HG03442 (cell line): ENCODE results near the gene POGK.
"Not testable (repeated sequence)": the region's sequence is repeated elsewhere in the genome, so short reads cannot be mapped to it uniquely, and the experiment has no call there.

Source experiments
- ATAC-seq: cut with Tn5 transposase; IDR thresholded peaks from one replicate; pipeline ENCODE4 v1.9.1; 2021; ENCODE audit warnings: mild to moderate bottlenecking, moderate library complexity; ENCODE audit not compliant: unreplicated experiment

POGK gene

DNA sequence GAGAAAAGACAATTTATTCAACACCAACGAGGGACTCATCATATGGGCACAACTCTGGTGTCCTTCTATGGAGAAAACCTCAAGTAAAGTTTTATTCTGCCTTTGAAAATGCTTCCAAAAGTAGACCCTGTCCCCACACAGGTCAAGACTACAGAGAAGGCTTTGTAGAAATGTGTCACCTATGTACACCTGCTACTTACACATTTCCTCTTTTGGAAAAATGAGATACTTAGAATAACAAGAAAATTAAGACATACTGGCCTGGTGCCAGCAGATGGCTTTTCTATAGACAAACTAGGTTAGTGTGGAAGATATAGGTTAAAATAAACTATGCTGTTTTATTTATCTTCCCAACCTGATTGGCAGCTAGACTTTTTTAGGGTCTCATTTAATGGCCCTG, 13.6 kb downstream of the POGK start:
- no peak for ATAC-seq

DNA sequence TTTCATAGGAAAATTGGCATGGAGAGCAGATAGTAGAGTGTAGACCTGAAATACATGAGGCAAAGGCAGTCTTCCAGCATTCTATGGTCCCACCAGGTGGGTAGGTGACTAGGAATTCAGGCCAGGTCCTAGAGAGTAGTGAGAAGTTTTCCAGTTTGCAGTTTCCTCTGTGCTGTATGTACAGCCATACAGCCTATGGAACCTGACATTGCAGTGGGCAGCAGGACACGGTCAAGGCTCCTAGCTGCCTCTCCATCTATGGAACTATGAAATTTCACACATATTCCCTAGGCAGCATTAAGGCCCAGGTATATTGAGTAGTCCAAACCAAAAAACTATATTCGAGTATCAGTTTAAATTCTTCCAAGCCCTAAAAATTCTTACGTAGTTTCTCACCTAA, 16.3 kb downstream of the POGK start:
- no peak for ATAC-seq

DNA sequence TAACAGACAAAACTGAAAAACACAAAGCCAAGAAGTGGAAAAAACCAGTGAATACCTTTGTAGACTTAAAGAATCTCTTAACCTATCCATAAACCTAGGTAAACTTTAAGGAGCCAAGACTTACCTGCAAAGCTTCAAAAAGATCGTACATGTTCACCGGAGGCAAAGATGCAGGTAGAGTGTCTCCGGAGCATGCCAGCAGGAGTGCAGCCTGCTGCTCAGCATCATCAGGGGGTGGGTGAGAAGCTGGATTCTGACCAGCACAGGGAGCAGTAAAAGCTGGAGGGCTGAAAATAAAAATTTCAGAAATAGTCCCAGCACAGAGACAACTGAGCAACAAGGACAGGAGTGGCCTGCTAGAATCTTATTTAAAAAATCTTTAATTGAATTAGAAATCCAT, 18.7 kb downstream of the POGK start:
- ATAC-seq = no peak

DNA sequence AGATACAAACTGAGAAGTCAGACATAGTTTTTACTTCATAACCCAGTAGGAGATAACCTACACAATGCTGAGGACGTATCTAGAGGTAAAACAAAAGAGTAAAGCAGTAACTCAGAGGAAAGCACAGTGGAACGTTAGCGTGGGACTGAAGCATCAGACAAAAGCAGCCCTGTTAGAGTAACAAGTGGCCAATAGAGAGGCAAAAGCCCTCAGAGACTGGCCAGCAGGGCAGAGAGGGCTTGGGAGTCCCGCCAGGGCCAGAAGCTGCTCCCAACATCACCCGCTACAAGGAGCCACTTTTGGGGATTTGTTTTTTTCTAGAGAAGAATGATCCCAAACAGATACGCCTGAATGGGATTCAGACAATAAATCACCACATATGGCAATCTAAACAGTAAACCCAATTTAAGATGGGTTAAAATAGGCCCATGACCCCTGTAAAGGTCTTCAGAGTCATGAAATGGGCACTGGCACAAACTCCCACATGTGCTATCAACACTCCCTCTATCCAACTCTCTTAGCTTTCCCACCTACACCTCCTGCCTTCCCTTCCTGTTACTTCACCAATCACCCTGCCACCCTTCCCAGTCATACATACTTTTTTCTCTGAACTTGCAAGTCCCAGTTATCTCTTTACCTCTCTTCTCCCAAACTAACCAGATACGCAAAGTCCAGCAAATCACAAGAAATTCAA, 19.6 kb downstream of the POGK start:
- ATAC-seq = no peak

DNA sequence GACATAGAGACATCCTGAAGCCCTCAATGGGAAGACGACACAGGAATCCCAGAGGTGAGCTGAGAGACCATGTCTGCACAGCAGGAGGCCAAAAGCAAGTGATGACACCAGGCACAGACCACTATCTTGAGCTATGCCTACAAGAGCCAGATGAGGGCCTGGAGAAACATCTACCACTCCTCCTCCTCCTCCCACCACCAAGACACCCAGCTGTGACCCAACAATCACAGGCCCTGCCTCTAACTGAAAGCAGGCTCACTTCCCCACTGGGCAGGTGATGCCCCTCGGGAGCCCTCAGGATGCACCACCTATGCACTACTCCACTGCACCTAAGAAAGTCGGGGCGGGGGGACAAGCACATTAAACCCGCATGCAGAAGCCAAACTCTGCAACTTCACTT, 20.3 kb downstream of the POGK start:
- ATAC-seq = no peak

DNA sequence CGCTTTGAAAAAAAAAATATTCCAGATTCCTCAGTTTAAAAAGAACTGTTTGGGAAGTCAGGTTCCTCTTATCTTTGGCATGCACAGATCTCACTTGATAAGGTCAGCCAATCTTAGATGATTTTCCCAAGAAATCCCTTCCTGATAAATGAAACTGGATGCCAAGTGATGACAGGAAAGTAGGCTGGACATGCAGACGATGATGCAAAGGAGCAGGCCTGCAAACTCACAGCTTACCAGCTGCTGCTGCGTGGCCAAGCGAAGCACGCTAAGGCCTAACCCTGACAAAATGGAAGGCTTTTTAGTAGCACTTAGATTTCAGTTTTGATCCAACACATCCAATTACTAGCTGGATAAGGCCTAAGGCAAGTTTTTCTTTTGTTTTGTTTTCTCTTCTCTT, 26.7 kb downstream of the POGK start:
- no peak for ATAC-seq

DNA sequence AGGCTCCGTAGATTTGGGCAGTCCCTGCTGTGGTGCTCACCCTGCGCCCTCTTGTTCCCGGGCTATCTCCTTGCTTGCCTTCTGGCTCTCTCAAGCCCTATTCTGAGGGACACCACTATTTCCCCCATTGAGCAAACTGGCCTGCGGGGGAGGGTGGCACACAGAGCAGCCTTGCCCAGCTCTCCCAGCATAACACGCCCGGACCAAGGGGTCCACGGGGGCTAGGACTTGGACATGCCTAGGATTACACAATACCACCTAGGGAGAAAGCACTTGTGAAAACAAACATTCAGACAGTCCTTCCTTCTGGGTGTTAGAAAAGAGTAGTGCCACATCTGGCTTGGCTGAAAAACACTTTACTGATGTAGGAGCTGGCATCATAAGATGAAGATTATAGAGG, 29.4 kb downstream of the POGK start:
- ATAC-seq = no peak

DNA sequence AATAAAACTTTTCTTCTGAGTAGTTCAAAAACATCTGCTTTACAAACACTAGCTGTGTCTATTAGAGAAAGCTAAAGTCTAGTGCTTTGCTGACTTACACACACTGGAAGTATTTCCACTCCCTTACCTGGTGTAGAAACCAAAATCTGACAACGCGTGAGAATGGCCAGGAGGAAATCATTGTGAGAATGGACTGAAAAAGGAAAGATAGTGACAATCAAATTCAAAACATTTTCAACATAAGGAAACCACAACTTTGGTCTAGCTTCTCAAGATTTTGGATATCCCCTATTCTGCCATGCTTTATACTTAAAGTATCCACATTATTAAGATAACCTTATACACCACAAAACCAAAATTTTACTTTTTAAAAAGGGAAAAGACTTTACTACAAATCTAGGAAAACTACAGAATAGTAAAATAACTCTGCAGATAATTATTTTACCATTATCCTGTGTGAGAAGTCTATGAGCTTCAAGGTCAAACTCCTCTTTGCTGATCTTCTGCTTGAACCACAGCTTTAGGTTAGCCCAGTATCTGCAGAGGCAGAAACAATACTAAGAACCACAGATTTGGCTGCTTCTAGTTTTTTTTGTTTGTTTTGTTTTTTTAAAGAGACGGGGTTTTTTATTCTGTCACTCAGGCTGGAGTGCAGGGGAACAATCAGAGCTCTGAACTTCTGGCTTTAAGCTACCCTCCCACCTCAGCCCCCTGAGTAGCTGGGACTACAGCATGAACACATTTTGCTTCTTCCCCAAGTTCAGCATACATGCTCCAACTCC, 30.2 kb downstream of the POGK start:
- ATAC-seq = no peak

DNA sequence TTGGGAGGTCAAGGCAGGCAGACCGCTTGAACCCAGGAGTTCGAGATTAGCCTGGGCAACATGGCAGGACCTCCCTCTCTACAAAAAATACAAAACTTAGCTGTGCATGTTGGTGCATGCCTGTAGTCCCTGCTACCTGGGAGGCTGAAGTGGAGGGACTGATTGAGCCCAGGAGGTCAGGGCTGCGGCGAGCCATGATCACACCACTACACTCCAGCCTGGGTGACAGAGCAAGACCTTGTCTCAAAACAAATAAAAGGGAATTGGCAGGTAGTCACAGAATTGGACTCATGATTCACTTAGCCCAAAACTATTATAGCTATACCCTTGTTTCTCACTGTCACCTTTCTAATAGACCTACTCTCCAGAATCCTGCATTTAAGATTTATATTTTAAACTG, 31.3 kb downstream of the POGK start:
- no peak for ATAC-seq

DNA sequence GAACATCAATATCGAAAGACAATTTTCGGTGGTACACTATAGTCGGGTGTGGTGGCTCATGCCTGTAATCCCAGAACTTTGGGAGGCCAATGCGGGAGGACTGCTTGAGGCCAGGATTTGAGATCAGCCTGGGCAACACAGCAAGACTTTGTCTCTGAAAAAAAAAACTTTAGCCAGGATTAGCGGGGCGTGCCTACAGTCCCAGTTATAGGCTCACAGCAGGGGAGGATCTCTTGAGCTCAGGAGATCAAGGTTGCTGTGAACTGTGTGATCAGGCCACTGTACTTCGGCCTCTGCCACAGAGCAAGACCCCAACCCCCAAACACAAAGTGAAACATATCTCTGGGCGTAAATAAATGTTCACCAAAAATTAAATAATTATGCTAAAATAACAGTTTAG, 35.2 kb downstream of the POGK start:
- no peak for ATAC-seq

DNA sequence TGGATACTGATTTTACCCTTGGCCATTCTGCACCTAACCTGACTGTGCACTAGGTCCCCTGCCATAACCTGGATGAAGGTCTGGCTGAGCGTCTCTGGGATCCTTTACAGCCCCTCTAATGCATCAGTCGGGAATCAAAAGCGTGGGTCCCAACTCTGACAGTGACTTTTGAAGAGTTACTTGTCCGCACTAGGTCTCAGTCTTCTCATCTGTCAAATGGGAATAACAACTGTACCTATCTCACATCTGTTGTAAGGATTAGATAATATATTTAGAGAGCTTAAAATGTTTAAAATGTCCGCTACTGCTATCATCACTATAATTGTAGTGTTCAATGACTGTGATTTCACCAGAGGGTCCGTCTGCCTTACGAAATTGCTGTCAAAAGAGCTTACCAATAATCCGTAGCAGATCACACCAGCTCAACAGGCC, 36.0 kb downstream of the POGK start:
- no peak for ATAC-seq

DNA sequence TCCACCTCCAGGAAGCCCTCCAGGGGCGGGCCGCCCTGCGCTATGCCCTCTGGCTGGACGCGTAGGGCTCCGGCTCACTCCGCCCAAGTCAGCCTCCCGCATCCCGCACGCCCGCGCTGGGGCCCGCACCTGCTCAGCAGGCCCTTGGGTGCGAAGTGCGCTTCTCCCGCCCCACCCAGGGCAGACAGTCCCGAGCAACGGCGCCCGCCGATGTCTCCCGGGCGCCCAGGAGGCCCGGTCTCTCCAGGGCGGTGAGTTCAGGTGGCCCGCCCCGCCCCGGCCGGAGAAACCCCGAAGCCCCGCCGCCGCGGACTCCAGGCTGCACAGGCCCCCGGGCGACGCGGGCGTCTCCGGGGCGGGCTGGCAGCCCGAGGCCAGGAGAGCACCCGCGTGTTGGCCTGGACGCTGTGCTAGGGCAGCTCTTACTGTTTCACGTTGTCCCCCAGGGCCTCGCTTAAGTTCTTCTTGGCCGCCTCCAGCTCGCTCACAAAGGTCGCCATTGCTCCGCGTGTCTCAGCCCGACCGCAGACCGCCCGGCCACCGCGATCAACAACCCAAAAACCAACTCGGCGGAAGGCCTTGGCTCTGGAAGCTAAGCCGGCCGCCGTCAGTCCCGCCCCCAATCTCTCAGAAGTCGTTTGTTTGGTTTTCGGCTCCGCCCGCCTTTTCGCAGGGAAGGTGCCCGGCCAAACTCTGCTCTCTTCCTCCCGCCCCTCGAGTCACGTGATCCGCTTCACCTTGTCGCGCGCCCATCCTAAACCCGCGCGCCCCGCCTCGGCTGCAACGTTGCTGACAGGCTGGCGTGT, 36.7 kb downstream of the POGK start, which contains the start of gene TADA1:
Gene TADA1, minus strand, starts transcription at position 531 of the 806 bp plus-strand sequence. Its CDS starts 31 bp downstream, at position 500.
- ATAC-seq = peak; percentile 89

DNA sequence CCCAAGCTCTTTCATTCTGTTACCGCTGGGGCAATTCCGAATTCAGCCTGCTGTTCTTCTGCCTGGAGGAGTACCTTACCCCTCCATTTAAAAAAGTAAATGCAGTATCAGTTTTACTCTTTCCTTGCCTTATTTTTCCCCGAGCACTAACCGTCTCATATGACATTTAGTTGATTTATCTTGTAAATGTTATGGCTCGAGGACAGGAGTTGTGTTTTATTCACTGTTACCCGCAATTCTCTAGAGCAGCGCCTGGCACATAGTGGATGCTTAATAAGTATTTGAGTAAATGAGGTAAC, 37.2 kb downstream of the POGK start:
- no peak for ATAC-seq

DNA sequence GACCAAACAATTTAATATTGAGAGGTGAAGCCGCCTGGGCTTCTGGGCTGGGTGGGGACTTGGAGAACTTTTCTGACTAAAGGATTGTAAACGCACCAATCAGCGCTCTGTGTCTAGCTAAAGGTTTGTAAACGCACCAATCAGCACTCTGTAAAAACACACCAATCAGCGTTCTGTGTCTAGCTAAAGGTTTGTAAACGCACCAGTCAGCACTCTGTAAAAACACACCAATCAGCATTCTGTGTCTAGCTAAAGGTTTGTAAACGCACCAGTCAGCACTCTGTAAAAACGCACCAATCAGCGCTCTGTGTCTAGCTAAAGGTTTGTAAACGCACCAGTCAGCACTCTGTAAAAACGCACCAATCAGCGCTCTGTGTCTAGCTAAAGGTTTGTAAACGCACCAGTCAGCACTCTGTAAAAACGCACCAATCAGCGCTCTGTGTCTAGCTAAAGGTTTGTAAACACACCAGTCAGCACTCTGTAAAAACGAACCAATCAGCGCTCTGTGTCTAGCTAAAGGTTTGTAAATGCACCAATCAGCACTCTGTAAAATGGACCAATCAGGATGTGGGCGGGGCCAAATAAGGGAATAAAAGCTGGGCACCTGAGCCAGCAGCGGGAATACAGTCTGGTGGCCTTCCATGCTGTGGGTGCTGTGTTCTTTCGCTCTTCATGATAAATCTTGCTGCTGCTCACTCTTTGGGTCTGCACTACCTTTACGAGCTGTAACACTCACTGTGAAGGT, 39.1 kb downstream of the POGK start:
- ATAC-seq = not testable (repeated sequence)

DNA sequence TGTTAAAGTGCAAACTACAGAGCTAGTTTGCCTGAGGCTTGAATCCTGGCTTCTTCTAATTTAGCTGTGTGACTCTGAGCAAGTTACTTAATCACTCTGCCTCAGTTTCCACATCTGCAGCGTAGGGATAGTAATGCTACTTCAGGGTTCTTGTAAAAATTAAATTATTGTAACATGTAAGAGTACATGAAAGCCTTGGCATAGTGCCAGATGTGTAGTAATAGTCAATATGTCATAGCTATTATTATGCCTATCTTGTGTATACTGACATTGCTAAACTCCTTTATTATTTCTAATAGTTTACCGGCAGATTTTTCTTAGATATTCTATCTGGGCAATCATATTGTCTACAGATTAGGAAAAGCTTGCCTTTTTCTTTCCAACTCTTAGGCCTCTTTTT, 43.6 kb downstream of the POGK start:
- ATAC-seq = no peak

DNA sequence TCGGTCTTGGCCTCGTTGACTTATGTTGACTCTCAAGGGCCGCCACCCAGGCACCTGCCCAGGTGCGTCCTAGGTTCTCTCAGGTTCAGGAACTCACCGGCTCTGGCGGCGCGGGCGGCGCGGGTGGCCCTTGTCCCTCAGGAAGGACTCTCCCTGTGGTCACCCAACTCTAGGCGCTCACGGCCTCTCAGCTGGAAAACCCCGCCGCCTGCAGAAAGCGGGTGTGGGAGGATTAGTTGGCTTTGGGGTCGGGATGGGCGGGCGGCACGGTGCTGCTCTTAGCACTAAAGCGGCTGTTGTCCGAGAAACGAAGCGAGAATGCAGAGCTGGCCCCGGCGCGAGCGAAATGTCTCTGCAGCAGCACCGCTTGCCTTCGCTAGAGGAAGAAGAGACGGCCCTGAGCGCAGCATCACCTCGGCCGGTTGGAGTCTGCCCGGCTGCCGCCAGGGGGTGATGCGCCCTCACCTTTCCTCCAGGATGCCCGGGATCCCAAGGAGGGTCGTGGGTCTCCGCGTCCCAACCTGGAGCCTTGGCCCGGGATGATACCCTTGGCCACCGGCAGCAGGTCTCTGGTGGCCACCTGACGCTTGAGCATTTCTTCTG, 44.9 kb downstream of the POGK start:
- ATAC-seq = no peak

DNA sequence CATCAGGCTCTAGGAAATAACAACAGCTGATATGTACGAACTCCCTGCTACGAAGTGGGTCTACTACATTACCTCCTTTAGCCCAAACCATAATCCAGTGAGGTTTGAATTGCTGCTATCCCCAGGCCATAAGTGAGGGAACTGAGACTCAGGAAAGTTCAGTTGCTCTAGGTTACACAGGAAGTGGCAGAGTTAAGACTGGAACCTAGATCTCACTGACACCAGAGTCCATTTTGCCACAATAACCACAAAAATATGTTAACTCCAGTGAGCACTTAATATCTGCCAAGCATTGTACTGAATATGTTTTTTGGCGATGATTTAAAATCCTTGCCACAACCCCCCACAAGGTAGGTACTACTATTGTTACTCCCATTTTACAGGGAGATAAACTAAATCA, 45.7 kb downstream of the POGK start:
- no peak for ATAC-seq

DNA sequence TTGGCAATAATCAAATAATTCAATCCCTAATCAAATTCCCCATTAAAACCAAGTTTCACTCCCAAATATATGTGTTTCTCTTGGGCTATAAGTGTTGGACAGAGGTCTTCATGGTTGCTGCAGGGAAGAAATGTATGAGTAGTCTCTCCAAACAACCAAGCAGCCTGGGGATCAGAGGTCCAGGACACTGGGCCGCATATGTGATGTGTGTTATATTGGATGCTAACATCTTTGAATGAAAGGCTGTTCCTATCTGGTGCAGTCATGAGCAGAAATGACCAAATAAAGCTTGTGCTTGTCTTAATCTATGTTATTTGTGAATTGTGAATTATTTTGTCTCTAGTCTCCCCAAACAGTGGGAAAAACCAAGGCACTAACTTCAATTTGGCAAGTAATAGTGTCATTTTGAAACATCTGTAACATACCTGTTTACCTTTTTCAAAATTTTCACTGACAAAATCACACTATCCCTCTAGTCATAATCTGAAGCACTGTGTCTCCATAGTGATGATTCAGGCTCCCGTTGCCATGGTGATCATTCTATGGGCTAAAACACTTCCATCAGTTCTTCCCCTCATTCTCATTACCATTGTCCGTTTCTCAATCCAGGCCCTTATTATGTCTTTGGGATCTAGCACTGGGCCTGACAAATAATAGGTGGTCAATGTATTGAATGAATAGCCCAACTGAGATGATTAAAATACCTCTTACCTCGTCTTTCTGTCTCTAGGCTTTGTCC, 49.3 kb downstream of the POGK start:
- ATAC-seq = no peak

DNA sequence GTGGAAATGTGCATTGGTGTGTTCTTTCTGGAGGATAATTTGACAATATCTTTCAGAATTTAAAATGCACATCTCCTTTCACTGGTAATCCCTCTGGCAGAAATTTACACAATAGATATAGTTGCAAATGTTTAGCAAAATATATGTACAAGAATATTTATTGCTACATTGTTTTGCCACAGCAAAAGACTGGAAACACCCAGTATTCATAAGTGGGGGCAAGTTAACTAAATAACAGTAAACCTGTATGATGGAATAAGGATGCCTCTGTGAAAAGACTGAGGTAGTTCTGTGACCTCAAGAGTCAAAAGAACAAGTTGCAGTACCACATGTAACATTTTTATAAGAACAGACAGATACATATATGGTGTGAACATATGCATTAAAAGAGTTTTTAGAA, 50.5 kb downstream of the POGK start:
- ATAC-seq = no peak

DNA sequence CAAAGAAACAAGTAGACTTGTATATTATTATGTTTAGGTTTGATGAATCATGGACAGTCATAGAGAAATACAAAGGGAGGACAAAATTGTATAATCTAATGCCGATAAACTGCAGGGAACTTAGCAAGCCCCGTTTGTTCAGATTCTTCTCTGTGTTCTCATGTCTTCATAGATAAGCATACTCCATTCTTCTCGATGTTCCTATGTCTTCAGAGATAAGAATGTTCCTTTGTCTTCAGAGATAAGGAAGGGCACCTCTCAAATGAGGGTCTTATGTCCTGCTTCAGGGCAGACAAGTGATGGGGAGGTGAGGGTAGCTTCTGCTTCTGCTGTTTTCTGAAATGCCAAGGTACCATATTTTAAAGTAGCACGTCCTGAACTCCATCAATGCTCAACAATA, 56.5 kb downstream of the POGK start:
- ATAC-seq = no peak
